NK-92 treated with Interleukin-12 subunit alpha and Interleukin-12 subunit beta, amount 100 ng/mL, for 24 hours (cell line): Measurements from ENCODE around the gene MOGAT1.
"Not testable (repeated sequence)": the region's sequence is repeated elsewhere in the genome, so short reads cannot be mapped to it uniquely, and the experiment has no call there.

Experiments used
- DNase-seq: peaks from one replicate; lab custom pipeline; 2025; lab: John Stamatoyannopoulos, UW

MOGAT1 gene

DNA sequence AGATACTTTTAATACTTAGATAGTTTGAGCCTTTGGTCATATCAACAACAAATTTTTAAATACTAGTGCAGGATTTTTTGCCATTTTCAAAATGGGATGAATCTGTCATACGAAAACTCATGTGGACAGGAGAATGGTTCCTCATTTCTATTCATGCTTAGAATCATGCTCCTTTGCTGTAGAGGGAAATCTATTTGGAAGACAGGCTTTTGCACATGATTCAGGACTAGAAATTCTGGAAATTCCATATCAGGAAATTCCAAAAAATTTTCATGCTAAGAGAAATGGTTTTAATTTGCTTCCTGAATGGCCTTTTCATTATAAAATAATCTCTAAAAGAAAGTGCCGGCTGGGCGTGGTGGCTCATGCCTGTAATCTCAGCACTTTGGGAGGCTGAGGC is 39.3 kb downstream of the MOGAT1 start:
- DNase-seq: no peak

DNA sequence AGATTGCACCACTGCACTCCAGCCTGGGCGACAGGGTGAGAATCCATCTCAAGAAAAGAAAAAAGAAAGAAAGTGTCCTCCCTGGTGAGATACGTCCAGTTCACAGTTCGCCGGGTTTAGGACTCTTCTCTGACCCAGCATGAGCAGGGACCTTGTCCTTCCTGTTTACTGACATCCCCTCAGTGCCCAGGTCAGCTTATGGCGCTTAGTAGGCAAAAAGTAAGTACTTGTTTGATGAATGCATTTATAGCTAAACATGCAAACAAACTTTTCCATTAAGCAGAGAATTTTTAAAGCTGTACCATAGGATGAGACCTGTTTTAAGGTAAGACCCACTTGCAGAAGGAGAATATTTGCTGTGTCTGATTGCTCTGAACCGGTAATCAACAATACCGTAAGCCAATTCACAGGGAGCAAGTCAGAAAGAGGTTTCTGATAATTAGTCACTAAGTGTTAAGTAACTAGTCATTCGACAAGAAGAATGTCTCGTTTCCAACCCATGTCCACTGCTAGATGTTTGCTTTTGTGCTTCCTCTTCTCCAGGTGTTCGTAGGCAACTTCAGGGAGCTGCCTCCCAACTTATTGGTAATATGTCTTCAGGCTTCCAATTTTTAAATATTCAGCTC is 40.0 kb downstream of the MOGAT1 start:
- DNase-seq: no peak

DNA sequence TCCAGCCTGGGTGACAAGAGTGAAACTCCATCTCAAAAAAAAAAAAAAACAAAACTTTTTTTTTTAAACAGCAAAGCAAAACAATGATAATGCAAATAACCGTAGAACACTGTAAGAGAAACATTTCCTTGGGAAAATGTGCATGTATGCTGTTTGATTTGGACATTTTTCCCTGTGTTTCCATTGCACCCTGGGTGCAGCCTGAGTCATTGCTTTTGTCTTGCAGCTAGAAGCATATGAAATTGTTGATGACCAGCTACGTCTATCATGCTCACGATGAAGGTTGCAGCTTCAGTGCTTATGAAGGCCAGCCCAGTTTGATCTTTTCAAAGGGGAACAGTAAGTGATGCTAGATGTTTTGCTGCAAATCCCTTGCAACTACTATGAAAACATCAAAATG is 41.5 kb downstream of the MOGAT1 start:
- no peak for DNase-seq

DNA sequence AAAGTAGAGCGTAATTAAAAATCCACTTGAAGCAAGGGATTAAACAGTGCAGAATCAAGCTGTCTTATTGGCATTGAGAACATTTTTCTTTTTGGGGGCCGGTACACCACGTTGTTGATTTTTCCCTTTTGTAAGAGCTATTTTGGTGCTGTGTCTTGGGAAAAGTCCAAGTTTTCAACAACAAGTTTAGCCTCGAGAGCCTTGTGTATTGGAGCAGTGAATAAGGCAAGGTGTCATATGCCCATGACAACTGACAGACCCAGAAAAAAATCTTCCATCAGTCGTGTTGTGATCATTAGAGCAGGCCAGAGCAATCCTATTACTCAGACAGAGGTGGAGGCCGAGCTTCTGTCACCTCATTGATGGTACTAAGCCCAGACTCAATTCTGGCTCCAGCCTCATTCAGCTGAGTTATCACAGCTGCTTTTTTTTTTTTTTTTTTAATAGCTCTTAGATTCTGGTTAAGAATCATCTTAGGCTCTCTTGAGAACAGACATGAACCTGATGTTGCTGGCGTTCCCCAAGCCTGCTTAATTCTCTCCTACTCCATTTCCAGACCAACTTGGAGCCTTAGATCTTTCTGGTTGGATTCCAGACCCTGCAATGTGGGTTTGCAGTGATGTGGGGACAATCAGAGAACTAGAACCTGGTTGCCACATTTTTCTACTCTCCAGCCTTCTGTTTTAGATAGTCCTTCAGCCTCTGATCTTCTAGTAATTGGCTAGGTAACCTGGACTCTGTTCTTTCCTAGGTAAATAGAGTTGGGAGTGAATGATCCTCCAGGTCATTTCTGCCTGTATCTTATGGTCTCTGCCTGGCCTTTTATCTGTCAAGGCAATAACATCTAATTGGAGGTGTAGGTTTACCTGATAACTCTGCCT is 43.1 kb downstream of the MOGAT1 start:
- DNase-seq: no peak

DNA sequence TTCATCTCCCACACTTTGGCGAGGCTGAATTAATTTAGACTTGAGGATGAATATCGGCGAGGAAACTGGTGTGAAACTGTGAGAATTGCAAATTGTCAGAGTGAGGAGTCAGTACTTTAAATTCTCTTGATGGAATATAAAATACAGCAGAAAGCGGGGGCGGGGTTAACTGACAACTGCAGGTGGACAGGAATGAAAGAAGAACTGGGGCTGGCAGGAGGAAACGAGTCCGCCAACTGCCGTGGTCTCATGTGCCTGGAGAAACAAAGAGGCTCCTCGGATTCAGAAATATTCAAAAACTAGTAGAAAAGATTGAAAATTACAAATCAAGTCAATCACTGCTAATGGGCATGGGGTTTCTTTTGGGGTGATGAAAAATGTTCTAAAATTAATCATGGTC is 44.3 kb downstream of the MOGAT1 start:
- DNase-seq: no peak

DNA sequence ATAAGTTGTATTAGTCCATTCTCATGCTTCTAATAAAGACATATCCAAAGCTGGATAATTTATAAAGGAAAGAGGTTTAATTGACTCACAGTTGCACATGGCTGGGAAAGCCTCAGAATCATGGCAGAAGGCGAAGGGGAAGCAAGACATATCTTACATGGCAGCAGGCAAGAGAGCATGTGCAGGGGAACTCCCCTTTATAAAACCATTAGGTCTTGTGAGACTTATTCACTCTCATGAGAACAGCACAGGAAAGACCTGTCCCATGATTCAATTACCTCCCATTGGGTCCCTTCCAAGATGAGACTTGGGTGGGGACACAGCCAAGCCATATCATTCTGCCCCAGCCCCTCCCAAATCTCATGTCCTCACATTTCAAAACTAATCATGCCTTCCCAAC is 48.3 kb downstream of the MOGAT1 start:
- not testable (repeated sequence) for DNase-seq

DNA sequence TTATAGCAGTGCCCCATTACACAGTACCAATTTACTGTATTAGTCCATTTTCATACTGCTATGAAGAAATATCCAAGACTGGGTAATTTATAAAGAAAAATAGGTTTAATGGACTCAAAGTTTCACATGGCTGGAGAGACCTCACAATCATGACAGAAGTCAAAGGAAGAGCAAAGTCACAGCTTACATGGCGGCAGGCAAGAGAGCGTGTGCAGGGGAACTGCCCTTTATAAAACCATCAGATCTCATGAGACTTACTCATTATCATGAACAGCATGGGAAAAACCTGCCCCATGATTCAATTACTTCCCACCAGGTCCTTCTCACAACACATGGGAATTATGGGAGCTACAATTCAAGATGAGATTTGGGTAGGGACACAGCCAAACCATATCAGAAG is 50.1 kb downstream of the MOGAT1 start:
- not testable (repeated sequence) for DNase-seq

DNA sequence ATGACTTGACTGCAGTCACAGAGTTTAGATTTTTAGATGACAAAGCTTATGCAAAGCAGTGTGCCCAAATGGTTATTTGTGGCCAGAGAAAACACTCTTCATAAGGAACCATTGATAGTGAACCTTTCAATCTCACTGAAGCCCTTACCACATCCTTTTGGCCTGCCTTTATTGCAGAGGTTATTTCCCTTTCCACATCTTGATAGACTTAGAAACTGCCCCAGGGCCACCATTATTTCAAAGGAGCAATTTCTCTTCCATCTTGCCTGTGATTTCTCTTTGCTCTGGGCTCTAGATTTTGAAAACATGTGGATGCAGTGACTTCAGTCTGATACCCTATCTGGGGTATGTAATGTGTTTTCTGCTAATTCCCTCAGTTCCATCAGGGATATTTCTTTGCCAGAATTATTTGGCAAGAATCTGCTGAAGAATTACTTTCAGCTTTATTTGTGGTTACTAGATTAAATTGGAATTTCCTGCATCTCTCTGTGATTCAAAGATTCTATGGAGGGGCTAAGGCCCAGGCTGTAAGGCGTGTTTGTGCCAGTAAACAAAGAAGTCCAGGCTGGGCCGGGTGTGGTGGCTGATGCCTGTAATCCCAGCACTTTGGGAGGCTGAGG is 51.0 kb downstream of the MOGAT1 start:
- no peak for DNase-seq

DNA sequence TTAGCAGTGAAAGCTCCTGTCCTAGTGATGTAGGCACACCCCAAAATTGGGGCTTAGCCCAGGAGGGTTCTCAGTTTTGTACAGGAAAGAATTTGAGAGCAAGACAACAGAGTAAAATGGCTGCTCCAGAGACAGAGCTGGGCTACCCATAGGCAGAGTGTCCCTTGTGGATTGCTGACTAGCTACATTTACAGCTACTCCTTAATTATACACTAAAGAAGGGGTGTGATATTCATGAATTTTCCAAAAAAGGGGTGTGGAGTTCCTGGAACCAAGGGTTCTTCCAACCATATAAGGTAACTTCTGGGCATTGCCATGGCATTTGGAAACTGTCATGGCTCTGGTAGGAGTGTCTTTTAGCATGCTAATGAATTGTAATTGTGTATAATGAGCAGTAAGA is 52.8 kb downstream of the MOGAT1 start:
- DNase-seq: no peak

DNA sequence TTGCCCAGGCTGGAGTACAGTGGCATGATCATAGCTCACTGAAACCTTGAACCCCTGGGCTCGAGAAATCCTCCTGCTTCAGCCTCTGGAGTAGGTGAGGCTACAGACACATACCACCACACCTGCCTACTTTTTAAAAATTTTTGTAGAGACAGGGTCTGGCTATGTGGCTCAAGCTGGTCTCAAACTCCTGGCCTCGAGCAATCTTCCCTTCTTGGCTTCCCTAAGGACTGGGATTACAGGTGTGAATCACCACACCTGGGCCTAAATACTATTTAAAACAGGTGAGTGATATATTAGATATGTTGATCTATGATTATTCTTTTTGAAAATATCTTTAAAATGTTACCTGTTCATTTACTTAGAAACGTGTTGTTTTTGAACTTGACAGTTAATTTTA is 57.2 kb downstream of the MOGAT1 start:
- no peak for DNase-seq

DNA sequence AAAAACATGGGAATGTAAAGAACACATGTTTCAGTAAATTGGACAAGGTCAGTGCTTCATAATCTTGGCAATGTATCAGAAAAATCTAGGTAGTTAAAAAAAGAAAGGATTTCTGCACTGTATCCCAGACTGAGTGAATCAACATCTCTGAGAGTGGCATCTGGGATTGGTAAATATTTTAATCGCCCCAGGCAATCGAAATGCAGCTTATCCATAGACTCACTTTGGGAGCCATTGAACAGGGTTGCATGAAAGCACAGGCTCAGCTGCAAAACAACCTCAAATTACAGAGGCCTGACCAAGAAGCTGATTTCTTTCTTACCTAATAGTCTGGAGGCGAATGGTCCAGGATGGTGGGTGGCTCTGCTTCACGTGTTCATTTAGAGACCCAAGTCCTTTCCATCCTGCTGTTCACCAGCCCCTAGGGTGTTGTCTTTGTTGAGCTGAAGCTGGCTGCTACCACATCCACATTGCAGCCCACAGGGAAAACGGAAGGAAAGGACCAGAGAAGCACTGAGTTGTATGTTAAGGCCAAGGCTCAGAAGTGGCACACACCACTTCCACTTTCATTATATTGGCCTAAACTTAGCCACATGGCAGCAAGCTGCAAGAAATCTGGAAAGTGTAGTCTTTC is 59.0 kb downstream of the MOGAT1 start:
- DNase-seq: no peak

DNA sequence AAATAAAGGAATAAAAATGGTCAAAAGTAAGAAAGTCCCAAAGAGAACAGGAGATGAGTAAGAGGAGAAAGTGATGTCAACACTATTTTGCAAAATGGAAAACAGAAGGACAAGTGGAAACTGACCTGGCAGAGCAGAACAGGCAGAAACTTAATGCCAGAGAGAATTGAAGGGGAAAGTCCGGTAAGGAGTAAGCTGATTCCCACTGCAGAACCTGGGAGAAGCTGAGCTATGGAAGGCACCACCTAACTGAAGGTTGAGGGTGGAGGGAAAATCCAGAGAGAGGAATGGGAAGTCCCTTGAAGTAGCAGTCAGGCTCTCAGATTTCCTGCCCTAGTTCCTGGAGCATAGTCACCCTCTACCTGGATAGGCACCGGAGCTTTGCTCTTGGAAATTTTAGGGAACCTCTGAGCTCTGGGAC is 59.8 kb downstream of the MOGAT1 start:
- no peak for DNase-seq

DNA sequence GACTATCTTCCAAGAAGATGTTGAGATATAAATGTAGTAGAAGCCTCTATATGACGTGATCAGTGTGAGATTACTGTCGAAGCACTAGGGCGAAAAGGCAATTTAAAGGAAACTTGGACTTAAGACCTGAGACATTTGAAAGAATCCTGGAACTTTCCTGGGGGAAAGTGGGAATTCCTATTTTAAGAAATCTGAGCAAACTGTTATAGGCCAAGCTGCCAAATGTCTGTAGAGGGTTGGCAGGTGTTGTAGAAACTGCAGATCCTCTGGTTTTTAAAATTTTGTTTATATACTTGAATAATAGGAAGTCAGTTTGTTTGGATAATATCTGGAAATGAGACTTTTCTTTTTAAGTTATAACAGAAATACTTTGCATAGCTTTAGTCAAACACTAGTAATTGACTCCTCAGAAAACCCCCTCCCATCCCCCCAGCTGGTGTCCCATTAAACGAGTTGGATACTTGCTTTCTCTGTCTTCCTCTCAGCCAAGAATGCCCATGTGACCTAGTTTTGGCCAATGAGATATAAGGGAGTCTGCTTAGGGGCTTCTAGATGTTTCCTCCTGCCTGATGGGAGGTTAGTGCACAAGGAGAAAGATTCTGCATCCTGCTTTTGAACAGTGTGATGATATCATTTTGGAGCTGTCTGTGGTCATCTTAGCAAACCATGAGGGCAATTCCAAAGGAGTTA is 61.2 kb downstream of the MOGAT1 start:
- no peak for DNase-seq

DNA sequence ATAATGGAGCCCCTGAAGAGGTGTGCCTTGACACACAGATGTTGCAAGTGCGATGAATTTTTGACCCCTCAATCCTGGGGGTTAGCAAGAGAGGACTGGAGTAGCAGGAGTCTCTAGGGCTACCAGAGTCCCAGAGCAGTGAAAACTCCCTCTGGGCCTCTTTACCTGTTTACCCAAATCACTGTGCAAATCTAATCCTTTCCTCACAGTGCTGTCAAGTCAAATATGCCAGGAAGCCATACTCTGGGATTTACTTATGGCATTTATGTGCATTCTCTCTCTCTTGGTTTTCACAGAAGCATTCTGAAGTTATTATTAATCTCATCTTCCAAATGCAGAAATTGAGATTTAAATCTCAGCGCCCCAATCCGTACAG is 62.0 kb downstream of the MOGAT1 start:
- no peak for DNase-seq

DNA sequence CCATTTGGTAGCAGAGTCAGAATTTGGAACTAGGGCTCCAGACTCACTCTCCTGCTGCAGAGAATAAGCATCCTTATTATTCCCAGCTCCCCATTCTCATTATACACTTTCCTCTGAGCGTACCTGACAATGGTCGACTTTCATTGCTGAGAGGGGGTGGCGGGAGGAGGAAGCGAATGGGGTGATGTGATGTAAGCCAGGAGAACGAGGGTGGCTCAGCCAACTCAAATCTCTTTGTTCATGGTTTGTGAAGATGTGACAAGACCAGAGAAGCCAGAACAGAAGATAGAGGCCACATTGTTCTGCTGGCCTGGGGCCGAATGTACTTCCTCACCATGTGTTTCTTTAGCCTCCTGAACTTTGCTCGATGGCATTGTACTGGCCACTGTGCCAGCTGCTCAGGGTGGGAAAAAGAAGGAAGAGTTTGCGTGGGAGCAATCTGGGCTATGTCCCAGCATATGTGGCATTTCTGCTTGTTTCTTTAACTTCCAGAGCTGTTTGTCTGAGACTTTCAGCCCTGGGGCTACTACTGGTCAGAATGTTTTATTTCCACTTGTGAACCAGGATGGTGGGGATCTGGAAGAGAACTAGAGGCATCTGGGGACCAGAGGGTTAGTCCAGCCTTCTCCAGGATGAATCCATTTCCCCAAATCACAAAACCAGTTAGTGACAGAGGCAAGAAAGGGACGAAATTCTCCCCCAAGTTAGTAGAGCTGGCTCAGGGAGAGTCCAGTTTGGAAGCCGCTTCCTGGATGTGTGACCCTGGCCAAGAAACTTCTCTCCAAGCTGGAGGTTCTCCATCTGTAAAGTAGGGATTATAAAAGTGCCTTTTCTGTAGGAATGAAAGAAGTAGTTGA is 62.6 kb downstream of the MOGAT1 start:
- DNase-seq: no peak

DNA sequence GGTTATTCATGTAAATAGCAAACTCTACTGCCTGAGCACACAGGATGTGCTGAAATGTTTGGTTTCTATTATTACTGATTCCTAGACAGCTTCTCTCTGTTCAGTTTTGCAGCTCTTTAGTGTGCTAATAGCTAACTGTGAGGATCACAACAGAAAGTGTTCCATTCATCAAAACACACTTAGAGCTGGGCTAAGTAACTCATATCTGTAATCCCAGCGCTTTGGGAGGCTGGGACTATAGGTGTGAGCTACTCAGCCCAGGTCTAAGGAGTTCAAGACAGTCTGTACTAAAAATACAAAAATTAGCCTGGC is 63.2 kb downstream of the MOGAT1 start:
- no peak for DNase-seq

DNA sequence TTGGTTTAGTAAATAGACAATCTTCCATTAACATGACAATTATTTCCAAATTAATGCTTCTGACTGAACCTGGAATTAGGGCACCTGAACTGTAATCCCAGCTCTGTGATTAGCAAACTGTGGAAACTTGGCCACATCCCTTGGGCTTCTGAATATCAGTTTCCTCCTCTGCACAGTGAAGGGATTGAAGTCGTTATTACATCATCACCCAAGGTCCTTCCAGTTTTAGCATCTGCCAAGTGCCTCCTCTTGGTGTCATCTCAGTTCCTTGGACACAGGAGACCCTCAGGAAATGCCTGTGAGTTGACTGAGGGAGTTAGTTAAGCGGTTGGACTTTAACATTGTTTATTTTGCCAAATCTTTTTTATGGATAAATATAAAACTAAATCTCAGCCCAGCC is 64.8 kb downstream of the MOGAT1 start:
- DNase-seq: no peak

DNA sequence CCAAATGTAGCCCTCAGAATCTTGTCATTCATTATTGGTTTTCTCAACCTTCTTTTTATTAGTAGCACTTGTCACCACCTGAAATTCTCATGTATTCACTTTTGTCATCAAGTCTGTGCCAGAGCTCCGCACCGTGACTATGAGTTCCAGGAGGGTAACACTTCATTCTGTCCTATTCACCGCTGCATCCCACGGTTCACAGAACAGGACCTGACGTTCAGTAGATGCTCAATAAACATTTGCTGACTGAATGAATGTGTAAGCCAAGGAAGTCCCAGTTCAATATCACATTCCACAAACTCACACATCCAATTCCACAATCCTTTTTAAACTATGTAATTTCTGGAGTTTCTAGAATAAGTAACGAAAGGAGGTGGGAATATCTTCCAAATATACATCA is 65.5 kb downstream of the MOGAT1 start:
- no peak for DNase-seq

DNA sequence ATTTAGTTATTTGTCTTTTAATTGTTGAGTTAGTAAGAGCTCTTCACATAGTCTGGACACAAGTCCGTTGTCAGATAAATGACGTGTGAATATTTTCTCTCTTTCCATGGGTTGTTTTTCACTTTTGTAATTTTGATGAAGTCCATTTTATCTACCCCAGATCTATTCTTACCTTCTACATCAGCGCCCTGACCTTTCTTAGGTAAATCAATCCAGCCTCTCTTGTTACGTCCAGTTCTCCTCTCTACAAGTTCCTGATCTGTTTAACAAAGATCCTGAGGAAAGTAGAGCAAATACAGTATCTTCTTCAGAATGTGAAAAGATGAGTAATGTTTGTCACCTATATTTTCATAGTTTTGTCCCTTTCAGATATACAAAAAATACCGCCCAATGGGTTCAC is 66.9 kb downstream of the MOGAT1 start:
- DNase-seq: no peak

DNA sequence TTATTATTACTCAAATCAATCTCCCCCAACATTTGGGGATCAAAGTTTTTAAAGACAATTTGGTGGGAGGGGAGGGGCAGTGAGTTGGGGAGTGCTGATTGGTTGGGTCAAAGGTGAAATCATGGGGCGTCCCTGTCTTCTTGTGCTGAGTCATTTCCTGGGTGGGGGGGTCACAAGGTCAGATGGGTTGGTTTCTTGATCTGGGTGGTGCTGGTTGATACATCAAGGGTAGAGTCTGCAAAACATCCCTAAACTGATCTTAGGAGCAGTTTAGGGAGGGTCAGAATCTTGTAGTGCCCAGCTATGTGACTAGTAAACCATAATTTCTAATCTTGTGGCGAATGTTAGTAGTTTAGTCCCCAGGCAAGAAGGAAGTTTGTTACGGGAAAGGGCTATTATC is 67.4 kb downstream of the MOGAT1 start:
- no peak for DNase-seq

DNA sequence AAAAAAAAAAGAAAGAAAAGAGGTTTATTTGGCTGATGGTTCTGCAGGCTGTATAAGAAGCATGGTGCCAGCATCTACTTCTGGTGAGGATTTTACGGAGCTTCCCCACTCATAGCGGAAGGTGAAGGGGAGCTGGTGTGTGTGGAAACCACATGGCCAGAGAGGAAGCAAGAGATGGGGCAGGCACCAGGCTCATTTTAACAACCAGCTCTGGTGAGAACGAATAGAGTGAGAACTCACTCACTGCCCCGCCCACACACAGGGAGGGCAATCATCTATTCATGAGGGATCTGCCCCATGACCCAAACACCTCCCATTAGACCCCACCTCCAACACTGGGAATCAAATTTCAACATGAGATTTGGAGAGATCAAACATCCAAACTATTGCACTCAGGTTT is 68.5 kb downstream of the MOGAT1 start:
- no peak for DNase-seq
